ENCODE data around the gene FUT7. TPM values are rescaled to one million over a fixed set of nuclear protein-coding genes. Genes with fewer than 3 reads are reported as not detected.

The FUT7 gene
- total and polyA plus RNA-seq, 2 of the 13 experiments (the other 11 are each of a cell fraction or from before 2014, with no cell fraction given), result 0.05 TPM; not detected in 1

- FAIRE-seq (peak; percentile 60), DNase-seq (ENCODE audit: low spot score) (peak; percentile 58), ATAC-seq (no peak)
- H3K9ac ChIP-seq (ENCODE audit: insufficient read depth, low read depth, low read length), result no peak overlapping the region
- no peak overlapping the region; a peak in 1 of 6 replicates for H3K4me3 ChIP-seq (replicated peaks in 1 of 3; ENCODE audit: insufficient read depth in 1 of 3, low read depth in 2 of 3, low read length in 3 of 3)
- no peaks in the 10 kb centered on the region for H3K9me3 ChIP-seq (ENCODE audit: low read length)
- H3K27ac ChIP-seq (ENCODE audit: extremely low read length, insufficient read depth, low read length), result no peak overlapping the region
- peaks cover 56% of the 10 kb centered on the region for H3K4me1 ChIP-seq (ENCODE audit: insufficient read depth, low read length)
- H3K79me2 ChIP-seq (ENCODE audit: insufficient read depth, low read length), result peaks cover 7% of the 10 kb centered on the region
- in situ Hi-C loops (cut with HindIII; ENCODE audit: extremely low pct_ligation_motif_present, low pct_unique_long_range_greater_than_20kb) (no loop called here), intact Hi-C loops (cut with micrococcal nuclease; ENCODE audit: unreplicated experiment) (no loop called here)
- no TSS peak for BruUV-seq (replicated peaks)
- POLR2A ChIA-PET, result no interaction called here
- H3K36me3 ChIP-seq (replicated peaks in 1 of 2; ENCODE audit: control insufficient read depth in 1 of 2, insufficient read depth in 2 of 2, low read length in 2 of 2), result no peaks in the 10 kb centered on the region; a peak in 1 of 5 replicates
- no peak overlapping the region for H2AFZ ChIP-seq (ENCODE audit: low read length)
- H4K20me1 ChIP-seq (ENCODE audit: insufficient read depth, low read length), result peaks cover 4% of the 10 kb centered on the region; the same call in 1 of the 2 replicates
- 4% methylated on average over 8 of the region's 8 CpGs for WGBS (ENCODE audit: low lambda C conversion rate)
- peak overlapping the region; percentile 64 for H3K4me2 ChIP-seq (ENCODE audit: low read depth, low read length)
- H3K27me3 ChIP-seq (ENCODE audit: control insufficient read depth in 1 of 2, insufficient read depth in 2 of 2, low read length in 2 of 2), result no peaks in the 10 kb centered on the region; a peak in 1 of 5 replicates
- CTCF ChIA-PET (ENCODE audit: low intra/inter-chr PET ratio, low total read pairs), result no interaction called here
- TF ChIP-seq SP5 (CRISPR knock-in tag; IDR thresholded peaks at IDR 0.05; ENCODE audit: borderline replicate concordance, low read depth) (peak; percentile 68; the same call in 1 of the 2 replicates), ZBTB2 (CRISPR knock-in tag; IDR thresholded peaks at IDR 0.05; ENCODE audit: low read depth) (no peak), NONO (IDR thresholded peaks at IDR 0.05) (no peak), NONO (CRISPR knock-in tag; conservative IDR thresholded peaks at IDR 0.05) (peak; percentile 63; the same call in 1 of the 2 replicates), GZF1 (CRISPR knock-in tag; IDR thresholded peaks at IDR 0.05) (0 out of 2 replicates have a peak, but pooled peaks have one; percentile 24), ZNF501 (CRISPR knock-in tag; IDR thresholded peaks at IDR 0.05) (no peak), ZNF687 (CRISPR knock-in tag; IDR thresholded peaks at IDR 0.05) (peak; percentile 77), ZNF574 (CRISPR knock-in tag; IDR thresholded peaks at IDR 0.05) (peak; percentile 40), MTF2 (CRISPR knock-in tag; IDR thresholded peaks at IDR 0.05; ENCODE audit: borderline replicate concordance) (no peak), TBX2 (CRISPR knock-in tag; IDR thresholded peaks at IDR 0.05; ENCODE audit: borderline replicate concordance) (peak; percentile 48; the same call in 1 of the 2 replicates), NCOA2 (CRISPR knock-in tag; IDR thresholded peaks at IDR 0.05) (0 out of 2 replicates have a peak, but pooled peaks have one; percentile 9), ZNF251 (CRISPR knock-in tag; IDR thresholded peaks at IDR 0.05) (no peak), RXRA (CRISPR knock-in tag; IDR thresholded peaks at IDR 0.05) (no peak; the same call in 1 of the 2 replicates), MEF2D (CRISPR knock-in tag; IDR thresholded peaks at IDR 0.05) (peak; percentile 44; the same call in 1 of the 2 replicates), MED1 (CRISPR knock-in tag; IDR thresholded peaks at IDR 0.05) (0 out of 2 replicates have a peak, but pooled peaks have one; percentile 30), BRCA1 (CRISPR knock-in tag; IDR thresholded peaks at IDR 0.05) (0 out of 2 replicates have a peak, but pooled peaks have one; percentile 17), ZNF292 (CRISPR knock-in tag; IDR thresholded peaks at IDR 0.05; ENCODE audit: borderline replicate concordance, low read depth) (0 out of 2 replicates have a peak, but pooled peaks have one; percentile 21), ZKSCAN1 (IDR thresholded peaks at IDR 0.05; ENCODE audit: low read length) (peak; percentile 80)
These were observed 42.1 kb upstream of the FUT7 start for GRCh38 chr9:137073992-137074399.
